ENCODE data around the gene ANXA11.

The ANXA11 gene

DNA sequence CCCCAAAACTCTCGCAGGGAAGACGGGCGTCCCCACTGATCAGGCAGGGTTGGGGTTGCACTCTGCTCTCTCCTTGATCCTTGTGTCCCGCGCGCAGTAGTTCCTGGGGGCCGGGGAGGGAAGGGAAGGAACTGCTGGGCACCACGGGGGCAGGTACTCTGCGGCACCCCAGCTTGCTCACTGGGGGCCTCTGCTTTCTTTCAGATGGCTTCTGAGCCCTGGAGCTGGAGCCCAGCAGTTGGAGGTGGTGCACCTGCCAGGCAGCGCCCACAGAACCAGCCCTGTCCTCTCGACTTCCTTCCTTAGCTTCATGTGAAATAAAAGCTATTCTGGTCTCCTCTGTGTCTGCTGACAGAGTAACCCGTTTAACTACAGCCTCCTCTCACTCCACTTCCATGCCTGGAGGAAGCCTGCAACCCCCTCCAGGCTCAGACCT is 60.6 kb downstream of the ANXA11 start:
- H3K27ac ChIP-seq, result no peak overlapping the region
- H3K27me3 ChIP-seq (replicated peaks), result no peaks in the 10 kb centered on the region
- no peak overlapping the region for H3K4me3 ChIP-seq (ENCODE audit: low read depth, low read length)
- in situ Hi-C loops (cut with HindIII; ENCODE audit: low pct_ligation_motif_present, low sequenced_read_pairs), result no loop called here
- peaks cover 4% of the 10 kb centered on the region for H3K36me3 ChIP-seq (replicated peaks)
- TF ChIP-seq, protein P1, sequence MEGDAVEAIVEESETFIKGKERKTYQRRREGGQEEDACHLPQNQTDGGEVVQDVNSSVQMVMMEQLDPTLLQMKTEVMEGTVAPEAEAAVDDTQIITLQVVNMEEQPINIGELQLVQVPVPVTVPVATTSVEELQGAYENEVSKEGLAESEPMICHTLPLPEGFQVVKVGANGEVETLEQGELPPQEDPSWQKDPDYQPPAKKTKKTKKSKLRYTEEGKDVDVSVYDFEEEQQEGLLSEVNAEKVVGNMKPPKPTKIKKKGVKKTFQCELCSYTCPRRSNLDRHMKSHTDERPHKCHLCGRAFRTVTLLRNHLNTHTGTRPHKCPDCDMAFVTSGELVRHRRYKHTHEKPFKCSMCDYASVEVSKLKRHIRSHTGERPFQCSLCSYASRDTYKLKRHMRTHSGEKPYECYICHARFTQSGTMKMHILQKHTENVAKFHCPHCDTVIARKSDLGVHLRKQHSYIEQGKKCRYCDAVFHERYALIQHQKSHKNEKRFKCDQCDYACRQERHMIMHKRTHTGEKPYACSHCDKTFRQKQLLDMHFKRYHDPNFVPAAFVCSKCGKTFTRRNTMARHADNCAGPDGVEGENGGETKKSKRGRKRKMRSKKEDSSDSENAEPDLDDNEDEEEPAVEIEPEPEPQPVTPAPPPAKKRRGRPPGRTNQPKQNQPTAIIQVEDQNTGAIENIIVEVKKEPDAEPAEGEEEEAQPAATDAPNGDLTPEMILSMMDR (IDR thresholded peaks at IDR 0.05; ENCODE audit: low read depth, low read length, missing control alignments), result no peak
- no peak for DNase-seq

DNA sequence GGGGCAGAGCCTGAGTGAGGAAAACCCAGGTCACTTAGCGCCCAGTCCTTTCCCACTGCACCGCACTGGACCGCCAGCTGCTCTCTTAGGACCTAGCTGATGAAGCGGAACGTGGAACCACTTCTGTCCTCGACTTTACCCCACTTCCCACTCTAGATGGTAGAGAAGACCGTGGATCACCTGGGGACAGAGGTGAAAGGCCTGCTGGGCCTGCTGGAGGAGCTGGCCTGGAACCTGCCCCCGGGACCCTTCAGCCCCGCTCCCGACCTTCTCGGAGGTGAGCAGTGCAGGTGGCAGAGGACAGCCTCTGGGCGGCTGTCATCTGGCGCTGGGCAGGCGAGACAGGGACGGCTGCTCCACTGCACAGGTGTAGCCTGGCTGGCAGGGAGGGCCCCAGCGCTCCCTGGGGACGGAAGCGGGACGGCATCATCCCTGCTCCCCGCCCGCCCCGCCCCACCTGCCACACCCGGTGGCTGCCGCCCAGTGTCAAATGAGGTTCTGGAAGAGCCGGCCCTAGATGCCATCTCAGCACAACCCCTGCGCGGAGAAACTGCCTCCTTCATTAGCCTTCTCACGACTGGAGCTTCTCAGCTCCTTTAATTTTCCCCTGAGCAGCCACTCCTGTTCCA is 61.2 kb downstream of the ANXA11 start:
- no peak for DNase-seq
- in situ Hi-C loops (cut with HindIII; ENCODE audit: low pct_ligation_motif_present, low sequenced_read_pairs), result no loop called here
- Histone ChIP-seq H3K27ac (no peak overlapping the region), H3K36me3 (replicated peaks) (peaks cover 4% of the 10 kb centered on the region), H3K27me3 (replicated peaks) (no peaks in the 10 kb centered on the region), H3K4me3 (ENCODE audit: low read depth, low read length) (no peak overlapping the region)
- TF ChIP-seq, protein P1 (IDR thresholded peaks at IDR 0.05; ENCODE audit: low read depth, low read length, missing control alignments), result no peak

DNA sequence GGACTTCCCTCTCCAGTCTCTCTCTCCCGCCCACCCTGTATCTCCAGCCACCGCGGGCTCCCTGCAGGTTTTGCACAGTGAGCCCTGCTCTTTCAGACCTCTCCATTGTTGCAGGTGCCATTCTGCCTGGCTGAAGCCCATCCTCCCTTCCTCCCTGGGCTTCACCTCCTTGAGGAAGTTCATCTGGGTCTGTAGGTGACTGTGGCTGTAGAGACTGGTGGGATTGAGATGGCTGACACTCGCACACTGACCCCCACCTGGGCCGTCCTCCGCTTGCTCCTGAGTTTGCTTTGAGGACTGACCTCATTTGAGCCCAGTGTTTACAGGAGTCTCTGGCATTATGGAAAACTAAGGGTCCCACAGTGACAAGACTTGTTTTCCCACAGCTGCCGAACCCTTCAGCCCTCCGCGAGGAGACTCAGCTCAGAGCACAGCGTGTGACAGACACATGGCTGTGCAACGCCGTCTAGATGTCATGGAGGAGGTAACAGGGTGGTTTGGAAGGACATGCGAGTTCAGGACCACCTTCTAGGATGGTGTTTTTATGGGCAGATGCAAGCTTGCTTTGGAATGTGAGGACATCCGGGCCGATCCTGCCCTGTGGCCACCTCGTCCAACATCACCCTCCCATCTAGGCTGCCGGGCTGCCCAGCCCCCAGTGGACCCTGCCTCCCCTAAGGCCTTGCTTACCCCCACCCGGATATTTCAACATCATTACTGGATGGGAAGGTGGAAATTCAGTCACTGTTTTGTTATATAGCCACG is 63.5 kb downstream of the ANXA11 start:
- DNase-seq, result no peak
- no peak overlapping the region for H3K4me3 ChIP-seq (ENCODE audit: low read depth, low read length)
- no peaks in the 10 kb centered on the region for H3K36me3 ChIP-seq (replicated peaks)
- H3K27me3 ChIP-seq (replicated peaks), result no peaks in the 10 kb centered on the region
- TF ChIP-seq, protein P1 (IDR thresholded peaks at IDR 0.05; ENCODE audit: low read depth, low read length, missing control alignments), result no peak
- in situ Hi-C loops (cut with HindIII; ENCODE audit: low pct_ligation_motif_present, low sequenced_read_pairs), result no loop called here
- H3K27ac ChIP-seq, result no peak overlapping the region

DNA sequence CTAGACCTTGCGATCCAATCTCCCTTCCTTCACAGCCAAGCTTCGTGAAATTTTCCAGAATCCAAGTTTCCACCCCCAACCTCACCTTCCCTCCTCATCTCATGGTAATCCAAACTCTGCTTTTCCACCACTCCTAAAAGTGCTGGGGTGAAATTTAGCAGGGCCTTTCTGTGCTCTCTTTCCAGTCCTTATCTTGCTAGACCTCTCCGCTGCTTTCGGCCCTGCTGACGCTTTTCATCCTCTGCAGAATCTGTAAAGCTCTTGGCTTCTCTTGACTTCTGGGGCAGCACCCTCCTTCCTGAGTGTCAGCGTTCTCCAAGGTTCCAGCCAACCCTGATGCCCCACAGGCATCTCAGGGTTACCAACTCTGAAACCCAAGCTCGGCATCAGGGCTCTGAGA is 65.1 kb downstream of the ANXA11 start:
- H3K27ac ChIP-seq, result no peak overlapping the region
- TF ChIP-seq, protein P1 (IDR thresholded peaks at IDR 0.05; ENCODE audit: low read depth, low read length, missing control alignments), result no peak
- DNase-seq, result no peak
- H3K36me3 ChIP-seq (replicated peaks), result no peaks in the 10 kb centered on the region
- in situ Hi-C loops (cut with HindIII; ENCODE audit: low pct_ligation_motif_present, low sequenced_read_pairs), result no loop called here
- no peaks in the 10 kb centered on the region for H3K27me3 ChIP-seq (replicated peaks)
- H3K4me3 ChIP-seq (ENCODE audit: low read depth, low read length), result no peak overlapping the region

DNA sequence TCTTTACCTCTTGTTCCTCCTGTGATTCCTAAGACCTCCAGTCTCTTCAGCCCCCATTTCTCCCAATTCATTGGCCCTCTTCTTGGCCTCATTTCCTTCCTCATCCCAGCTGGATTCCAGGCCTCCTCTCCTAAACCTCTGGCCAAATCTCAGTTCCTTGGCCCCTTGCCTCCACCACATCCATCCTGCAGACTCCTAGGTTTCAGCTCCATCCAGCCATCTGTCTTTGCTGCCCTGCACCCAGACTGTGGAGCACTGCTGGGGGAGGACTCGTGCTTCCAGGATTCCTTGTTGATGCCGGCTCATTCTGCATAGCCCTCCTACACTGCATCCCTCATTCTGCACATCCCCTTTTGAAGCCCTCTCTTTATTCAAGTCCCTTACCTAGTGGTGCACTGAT is 66.1 kb downstream of the ANXA11 start:
- Histone ChIP-seq H3K27me3 (replicated peaks) (no peaks in the 10 kb centered on the region), H3K36me3 (replicated peaks) (no peaks in the 10 kb centered on the region), H3K4me3 (ENCODE audit: low read depth, low read length) (no peak overlapping the region), H3K27ac (no peak overlapping the region)
- in situ Hi-C loops (cut with HindIII; ENCODE audit: low pct_ligation_motif_present, low sequenced_read_pairs), result no loop called here
- no peak for DNase-seq
- TF ChIP-seq, protein P1 (IDR thresholded peaks at IDR 0.05; ENCODE audit: low read depth, low read length, missing control alignments), result no peak

All from brain microvascular endothelial cell (primary cell).